ENCODE measurements around the gene DGUOK. TPM values are rescaled to one million over a fixed set of nuclear protein-coding genes. Genes with fewer than 3 reads are reported as not detected.

The DGUOK gene
- total and polyA plus RNA-seq, 2 donors from 2014 or later = 44.4 to 86.2 TPM

- Histone ChIP-seq H3K27ac (ENCODE audit: low read depth in 2 of 2, low read length in 2 of 2) (no peak overlapping the region), H3K4me3 (ENCODE audit: low read length in 3 of 3) (no peak overlapping the region), H3K27me3 (ENCODE audit: control insufficient read depth, insufficient read depth, low read length) (no peaks in the 10 kb centered on the region), H3K9ac (ENCODE audit: low read length in 3 of 3) (no peak overlapping the region), H3K36me3 (ENCODE audit: control insufficient read depth in 2 of 3, insufficient read depth in 3 of 3, low read length in 3 of 3) (no peaks in the 10 kb centered on the region), H3K9me3 (ENCODE audit: control insufficient read depth in 2 of 3, insufficient read depth in 1 of 3, low read length in 3 of 3) (no peaks in the 10 kb centered on the region), H3K4me1 (ENCODE audit: control insufficient read depth in 2 of 3, insufficient read depth in 2 of 3, low read depth in 1 of 3, low read length in 3 of 3) (no peaks in the 10 kb centered on the region)
- intact Hi-C loops (cut with DNase I) = no loop called here
- TF ChIP-seq CTCF (IDR thresholded peaks at IDR 0.05; ENCODE audit: borderline replicate concordance, extremely low read depth, insufficient read depth) = no peak
- no peak for DNase-seq
- FAIRE-seq = no peak
Measured at GRCh38 chr2:73917696-73918207, 8.9 kb upstream of the DGUOK start.

- FAIRE-seq = no peak
- TF ChIP-seq CTCF (IDR thresholded peaks at IDR 0.05; ENCODE audit: borderline replicate concordance, extremely low read depth, insufficient read depth) = no peak
- intact Hi-C loops (cut with DNase I) = no loop called here
Measured at GRCh38 chr2:73918856-73919255, 7.8 kb upstream of the DGUOK start.

GRCh38 chr2:73919596-73920228, 7.0 kb upstream of the DGUOK start:
- no peak overlapping the region for H3K27ac ChIP-seq (ENCODE audit: low read depth in 2 of 2, low read length in 2 of 2)
- TF ChIP-seq CTCF (IDR thresholded peaks at IDR 0.05; ENCODE audit: borderline replicate concordance, extremely low read depth, insufficient read depth) = no peak
- no peaks in the 10 kb centered on the region for H3K36me3 ChIP-seq (ENCODE audit: control insufficient read depth in 2 of 3, insufficient read depth in 3 of 3, low read length in 3 of 3)
- no peaks in the 10 kb centered on the region for H3K4me1 ChIP-seq (ENCODE audit: control insufficient read depth in 2 of 3, insufficient read depth in 2 of 3, low read depth in 1 of 3, low read length in 3 of 3)
- no peak overlapping the region for H3K4me3 ChIP-seq (ENCODE audit: low read length in 3 of 3)
- H3K9ac ChIP-seq (ENCODE audit: low read length in 3 of 3) = no peak overlapping the region
- DNase-seq (no peak), FAIRE-seq (no peak)
- no peaks in the 10 kb centered on the region for H3K27me3 ChIP-seq (ENCODE audit: control insufficient read depth, insufficient read depth, low read length)
- no peaks in the 10 kb centered on the region for H3K9me3 ChIP-seq (ENCODE audit: control insufficient read depth in 2 of 3, insufficient read depth in 1 of 3, low read length in 3 of 3)
- intact Hi-C loops (cut with DNase I) = no loop called here

More at GRCh38 chr2:73918856-73919255, 7.8 kb upstream of the DGUOK start:
- Histone ChIP-seq H3K9me3 (ENCODE audit: control insufficient read depth in 2 of 3, insufficient read depth in 1 of 3, low read length in 3 of 3) (no peaks in the 10 kb centered on the region), H3K9ac (ENCODE audit: low read length in 3 of 3) (no peak overlapping the region), H3K4me3 (ENCODE audit: low read length in 3 of 3) (no peak overlapping the region), H3K27me3 (ENCODE audit: control insufficient read depth, insufficient read depth, low read length) (no peaks in the 10 kb centered on the region), H3K4me1 (ENCODE audit: control insufficient read depth in 2 of 3, insufficient read depth in 2 of 3, low read depth in 1 of 3, low read length in 3 of 3) (no peaks in the 10 kb centered on the region), H3K27ac (ENCODE audit: low read depth in 2 of 2, low read length in 2 of 2) (no peak overlapping the region), H3K36me3 (ENCODE audit: control insufficient read depth in 2 of 3, insufficient read depth in 3 of 3, low read length in 3 of 3) (no peaks in the 10 kb centered on the region)
- DNase-seq = no peak
